Thyroid gland (tissue), 4 donors: ENCODE data around the gene RNF31. TPM values are rescaled to one million over a fixed set of nuclear protein-coding genes. Genes with fewer than 3 reads are reported as not detected.
A peak's percentile ranks its signal among the peaks of the same experiment; 100 is the strongest.

Experiments used
- DNase-seq, 2 donors: peaks; one replicate each; pipeline ENCODE4 v3.0.0-alpha.2; 2019
- H3K27ac ChIP-seq, 3 donors: fragments of 200-600 bp; sonication (generic); 1 replicate in 2 of 3; 2 replicates in 1 of 3; pipeline ENCODE4 v1.5.1; 2016 to 2019; ENCODE audit warnings: mild to moderate bottlenecking in 1 of 3, moderate library complexity in 1 of 3
- H3K27me3 ChIP-seq: fragments of 200-600 bp; sonication (generic); one replicate; pipeline ENCODE4 v1.5.1; 2019
- H3K36me3 ChIP-seq, 2 donors: fragments of 200-600 bp; sonication (generic); one replicate each; pipeline ENCODE4 v1.5.1; 2016 to 2019
- H3K4me1 ChIP-seq, 2 donors: fragments of 200-600 bp; sonication (generic); one replicate each; pipeline ENCODE4 v1.5.1; 2017 to 2019
- H3K4me3 ChIP-seq, 3 donors: fragments of 200-600 bp; sonication (generic); replicated peaks in 1 of 3; 1 replicate in 2 of 3; 2 replicates in 1 of 3; pipeline ENCODE4 v1.5.1; 2016; ENCODE audit warnings: mild to moderate bottlenecking in 1 of 3
- H3K9me3 ChIP-seq: fragments of 200-600 bp; sonication (generic); one replicate; pipeline ENCODE4 v1.5.1; 2017
- CTCF ChIP-seq, 6 experiments: fragments of 200-600 bp in 3 of 6; fragments of 450-650 bp in 3 of 6; sonication (generic) in 3 of 6; IDR thresholded peaks; one replicate each; pipeline ENCODE4 v1.5.1; 2016 to 2019; ENCODE audit warnings: antibody characterized with exemption in 6 of 6, mild to moderate bottlenecking in 2 of 6, inconsistent platforms in 1 of 6, moderate library complexity in 1 of 6
- POLR2A ChIP-seq, 2 donors: fragments of 450-650 bp; IDR thresholded peaks; one replicate each; pipeline ENCODE4 v1.6.1; 2017; ENCODE audit warnings: antibody characterized with exemption in 2 of 2, mild to moderate bottlenecking in 2 of 2, moderate library complexity in 1 of 2
- WGBS, 2 donors: methylation state at CpG; one replicate each; pipeline ENCODE4 v1.1.5; 2017; 5-methylcytosine and 5-hydroxymethylcytosine counted together
- intact Hi-C: fragments of 100-400 bp; cut with DNase I; formaldehyde crosslinking; loops from one replicate; pipeline ENCODE4 v1.15.1; 2023
- total RNA-seq, 4 donors: library from RNA; depleted of rRNA; stranded (reverse); fragments of >200 nt; gene quantifications; one replicate each; pipeline ENCODE4 v1.2.3, GENCODE V29; 2016

The RNF31 gene
- total RNA-seq, 4 donors from 2014 or later = 30.6 to 106 (median 67.6) TPM

GRCh38 chr14:24139272-24139934 lies 7.9 kb upstream of the RNF31 start:
- Histone ChIP-seq H3K4me3 (no peak overlapping the region), H3K4me1 (peaks cover 21 to 28% of the 10 kb centered on the region in 2 donors)

GRCh38 chr14:24141097-24141880 lies 6.0 kb upstream of the RNF31 start, which contains the start of gene EMC9:
EMC9 (minus strand) TSS chr14:24141591; CDS start chr14:24141304, 287 bp downstream.
- H3K4me1 ChIP-seq = peaks cover 27 to 34% of the 10 kb centered on the region in 2 donors
- intact Hi-C loops = no loop called here
- no peaks in the 10 kb centered on the region for H3K9me3 ChIP-seq
- WGBS, 2 donors = 0% methylated on average over 20 to 36 of the region's 65 CpGs
- peaks cover 14 to 15% of the 10 kb centered on the region in 2 donors for H3K36me3 ChIP-seq
- peak; percentile 100 for DNase-seq
- peak; percentile 14 to 74 (median 46) for TF ChIP-seq CTCF (IDR thresholded peaks at IDR 0.05)
- peak in 1 of 2 donors; percentile 90 for TF ChIP-seq POLR2A (IDR thresholded peaks at IDR 0.05)
- H3K27me3 ChIP-seq = no peaks in the 10 kb centered on the region
- H3K4me3 ChIP-seq = peak within 1 kb of the TSS; percentile 69 to 72 (median 70)
- peak within 1 kb of the TSS; percentile 71 to 90 (median 88) for H3K27ac ChIP-seq

More at GRCh38 chr14:24139272-24139934, 7.9 kb upstream of the RNF31 start:
- no peaks in the 10 kb centered on the region for H3K27me3 ChIP-seq
- no peak overlapping the region for H3K27ac ChIP-seq
- DNase-seq = no peak
- TF ChIP-seq POLR2A (IDR thresholded peaks at IDR 0.05) = no peak
- TF ChIP-seq CTCF (IDR thresholded peaks at IDR 0.05) = no peak
- 82 to 87% methylated on average over 9 of the region's 9 CpGs for WGBS, 2 donors
- intact Hi-C loops = no loop called here
- peaks cover 14 to 15% of the 10 kb centered on the region in 2 donors for H3K36me3 ChIP-seq
- H3K9me3 ChIP-seq = no peaks in the 10 kb centered on the region

GRCh38 chr14:24143511-24143910 lies 3.8 kb upstream of the RNF31 start:
- no peak for DNase-seq
- intact Hi-C loops = no loop called here
- no peak for TF ChIP-seq POLR2A (IDR thresholded peaks at IDR 0.05)
- no peak for TF ChIP-seq CTCF (IDR thresholded peaks at IDR 0.05)
- H3K27ac ChIP-seq = no peak overlapping the region
- no peaks in the 10 kb centered on the region for H3K27me3 ChIP-seq
- H3K9me3 ChIP-seq = no peaks in the 10 kb centered on the region
- peaks cover 27 to 33% of the 10 kb centered on the region in 2 donors for H3K4me1 ChIP-seq
- H3K36me3 ChIP-seq = peaks cover 5 to 10% of the 10 kb centered on the region in 2 donors
- 83% methylated on average over 2 of the region's 2 CpGs for WGBS, 2 donors
- H3K4me3 ChIP-seq = no peak overlapping the region

GRCh38 chr14:24144451-24144850 lies 2.8 kb upstream of the RNF31 start:
- no peak overlapping the region for H3K27ac ChIP-seq
- peaks cover 4% of the 10 kb centered on the region in 2 donors for H3K36me3 ChIP-seq
- peaks cover 28 to 32% of the 10 kb centered on the region in 2 donors for H3K4me1 ChIP-seq

More at GRCh38 chr14:24144451-24144850, 2.8 kb upstream of the RNF31 start:
- intact Hi-C loops = no loop called here
- WGBS, 2 donors = 85 to 89% methylated on average over 1 of the region's 1 CpG
- no peaks in the 10 kb centered on the region for H3K27me3 ChIP-seq
- no peaks in the 10 kb centered on the region for H3K9me3 ChIP-seq
- no peak overlapping the region for H3K4me3 ChIP-seq
- TF ChIP-seq POLR2A (IDR thresholded peaks at IDR 0.05) = no peak
- TF ChIP-seq CTCF (IDR thresholded peaks at IDR 0.05) = no peak
- DNase-seq = no peak
